Pancreas (tissue), 10 donors: ENCODE data around the gene ERAP2. TPM values are rescaled to one million over a fixed set of nuclear protein-coding genes. Genes with fewer than 3 reads are reported as not detected.
A peak's percentile ranks its signal among the peaks of the same experiment; 100 is the strongest.
"Not testable (repeated sequence)": the region's sequence is repeated elsewhere in the genome, so short reads cannot be mapped to it uniquely, and the experiment has no call there.

Experiments
- ATAC-seq, 4 donors: fragments of 200-7000 bp; cut with Tn5 transposase; one replicate each; pipeline versions ENCODE4 v1.8.0 to v1.9.1; 2020; ENCODE audit warnings: mild to moderate bottlenecking in 4 of 4, moderate library complexity in 4 of 4
- DNase-seq, 6 donors: peaks; one replicate each; pipeline ENCODE4 v3.0.0-alpha.2; 2020
- FAIRE-seq: peaks from 2 replicates; lab custom pipeline; 2012; peaks lifted over from hg19 to GRCh38; lab: Jason Lieb, UNC
- H3K27ac ChIP-seq, 4 donors: fragments of 200-600 bp; sonication (generic); 1 replicate in 3 of 4; 2 replicates in 1 of 4; pipeline versions ENCODE4 v1.5.0 to v1.8.0; 2020
- H3K27me3 ChIP-seq, 4 donors: fragments of 200-600 bp; one replicate each; pipeline ENCODE4 v1.8.0; 2021
- H3K36me3 ChIP-seq, 3 donors: fragments of 200-600 bp; sonication (generic) in 1 of 3; one replicate each; pipeline versions ENCODE4 v1.5.0 to v1.8.0; 2020 to 2021
- H3K4me1 ChIP-seq, 3 donors: fragments of 200-600 bp; one replicate each; pipeline ENCODE4 v1.8.0; 2021
- H3K4me3 ChIP-seq, 4 donors: fragments of 200-600 bp; sonication (generic) in 2 of 4; one replicate each; pipeline versions ENCODE4 v1.5.0 to v1.8.0; 2020 to 2021
- H3K9me3 ChIP-seq, 4 donors: fragments of 200-600 bp; one replicate each; pipeline ENCODE4 v1.8.0; 2021
- WGBS, 2 donors: extraction: QIAGEN DNeasy Blood & Tissue Kit; methylation state at CpG; one replicate each; pipeline ENCODE4 v1.1.7; 2013; 5-methylcytosine and 5-hydroxymethylcytosine counted together
- intact Hi-C, 3 donors: fragments of 100-400 bp; cut with DNase I; formaldehyde crosslinking; loops; one replicate each; pipeline versions ENCODE4 v1.11.1 to v1.14.2; 2022
- polyA plus RNA-seq, 2 donors: library from polyadenylated mRNA; stranded (reverse); fragments of 200-250 nt; gene quantifications; one replicate each; pipeline ENCODE4 v1.2.3, GENCODE V29; 2013
- total RNA-seq, 6 donors: library from RNA; stranded (reverse); fragmentation: NEBNext Ultra II Directional in 4 of 6; extraction: Animal tissue kit (Norgen Biotek cat#: 25700) in 4 of 6; gene quantifications; one replicate each; pipeline versions ENCODE4 v1.2.1 to v1.2.4, GENCODE V29; 2021 to 2023
- TF ChIP-seq, protein P1 (sequence below), 4 donors: fragments of 200-600 bp; sonication (generic) in 3 of 4; IDR thresholded peaks; one replicate each; pipeline versions ENCODE4 v1.5.0 to v1.8.0; 2021; ENCODE audit warnings: antibody characterized with exemption in 4 of 4
- donor health status: healthy with polysubstance abuse.
- donor health status: DM: no; HTN: no; CAD: no; lungs with moderate emphysema.
- donor health status: DM: no; HTN: no; CAD: no.
- donor health status: control.
- donor health status: control.
- donor health status: Bipolar disorder and iron deficiency.
- donor health status: DM: yes; HTN: yes; CAD: no.
- donor health status: DM: no; HTN: no; CAD: no.
- donor health status: DM: no; HTN: no; CAD: no.
- donor health status: DM: yes; HTN: yes; CAD: no.

Gene ERAP2
- total and polyA plus RNA-seq, 8 donors = 0.22 to 9.3 (median 1.4) TPM

DNA sequence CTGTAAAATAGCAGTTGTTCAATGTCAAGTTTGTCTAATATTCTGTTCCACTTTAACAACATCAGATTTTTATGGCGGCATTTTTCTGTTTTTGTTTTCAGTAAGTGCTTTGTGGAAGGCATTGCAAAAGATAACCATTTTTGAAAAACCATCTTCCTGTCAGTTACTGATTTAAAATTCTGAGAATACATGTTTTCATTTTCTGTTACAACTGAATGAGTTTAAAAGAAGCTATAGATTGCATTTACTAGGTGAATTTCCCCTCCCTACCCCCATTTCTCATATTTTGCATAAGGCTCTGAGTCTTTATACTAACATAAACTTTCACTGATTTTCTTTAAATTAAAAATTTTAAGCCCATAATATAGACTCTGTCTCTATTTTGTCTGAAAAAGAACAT, 4.6 kb upstream of the ERAP2 start:
- WGBS, 2 donors = 92 to 93% methylated on average over 1 of the region's 1 CpG
- no peak for DNase-seq
- intact Hi-C loops = loop anchor here in 1 of 3 donors (10.0 kb wide), 1 partner anchor 283 kb away; no protein-coding TSS in a partner anchor
- Histone ChIP-seq H3K36me3 (no peaks in the 10 kb centered on the region), H3K9me3 (no peaks in the 10 kb centered on the region), H3K27ac (no peak overlapping the region), H3K4me1 (no peaks in the 10 kb centered on the region), H3K4me3 (no peak overlapping the region), H3K27me3 (no peaks in the 10 kb centered on the region)
- TF ChIP-seq, protein P1, sequence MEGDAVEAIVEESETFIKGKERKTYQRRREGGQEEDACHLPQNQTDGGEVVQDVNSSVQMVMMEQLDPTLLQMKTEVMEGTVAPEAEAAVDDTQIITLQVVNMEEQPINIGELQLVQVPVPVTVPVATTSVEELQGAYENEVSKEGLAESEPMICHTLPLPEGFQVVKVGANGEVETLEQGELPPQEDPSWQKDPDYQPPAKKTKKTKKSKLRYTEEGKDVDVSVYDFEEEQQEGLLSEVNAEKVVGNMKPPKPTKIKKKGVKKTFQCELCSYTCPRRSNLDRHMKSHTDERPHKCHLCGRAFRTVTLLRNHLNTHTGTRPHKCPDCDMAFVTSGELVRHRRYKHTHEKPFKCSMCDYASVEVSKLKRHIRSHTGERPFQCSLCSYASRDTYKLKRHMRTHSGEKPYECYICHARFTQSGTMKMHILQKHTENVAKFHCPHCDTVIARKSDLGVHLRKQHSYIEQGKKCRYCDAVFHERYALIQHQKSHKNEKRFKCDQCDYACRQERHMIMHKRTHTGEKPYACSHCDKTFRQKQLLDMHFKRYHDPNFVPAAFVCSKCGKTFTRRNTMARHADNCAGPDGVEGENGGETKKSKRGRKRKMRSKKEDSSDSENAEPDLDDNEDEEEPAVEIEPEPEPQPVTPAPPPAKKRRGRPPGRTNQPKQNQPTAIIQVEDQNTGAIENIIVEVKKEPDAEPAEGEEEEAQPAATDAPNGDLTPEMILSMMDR (IDR thresholded peaks at IDR 0.05) = no peak
- no peak for FAIRE-seq
- no peak for ATAC-seq

DNA sequence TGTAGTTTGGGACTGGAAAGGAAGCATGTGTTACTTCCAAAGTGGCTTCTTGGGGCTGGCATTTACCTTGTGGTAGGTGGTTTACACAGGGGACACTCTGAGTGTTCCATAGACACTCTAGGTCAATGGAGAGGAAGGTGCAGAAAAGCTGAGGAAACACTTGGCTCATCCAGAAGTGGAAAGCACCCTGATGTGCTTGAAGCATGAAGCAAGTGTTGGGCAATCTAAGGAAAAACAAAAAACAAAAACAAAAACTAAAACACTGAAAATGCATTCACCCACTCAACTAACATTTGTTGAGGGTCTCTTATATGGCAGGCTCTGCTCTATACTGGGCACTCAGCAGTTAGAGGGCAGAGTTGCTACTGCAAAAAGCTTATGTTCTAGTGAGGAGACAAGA, 2.9 kb upstream of the ERAP2 start:
- no peak for DNase-seq
- Histone ChIP-seq H3K36me3 (no peaks in the 10 kb centered on the region), H3K9me3 (no peaks in the 10 kb centered on the region), H3K27me3 (no peaks in the 10 kb centered on the region), H3K27ac (no peak overlapping the region), H3K4me3 (no peak overlapping the region), H3K4me1 (peaks cover 0 to 5% (median 0%) of the 10 kb centered on the region in 3 donors)
- no peak for ATAC-seq
- FAIRE-seq = no peak
- TF ChIP-seq, protein P1 (IDR thresholded peaks at IDR 0.05) = no peak
- intact Hi-C loops = loop anchor here in 1 of 3 donors (10.0 kb wide), 1 partner anchor 281 kb away; no protein-coding TSS in a partner anchor

DNA sequence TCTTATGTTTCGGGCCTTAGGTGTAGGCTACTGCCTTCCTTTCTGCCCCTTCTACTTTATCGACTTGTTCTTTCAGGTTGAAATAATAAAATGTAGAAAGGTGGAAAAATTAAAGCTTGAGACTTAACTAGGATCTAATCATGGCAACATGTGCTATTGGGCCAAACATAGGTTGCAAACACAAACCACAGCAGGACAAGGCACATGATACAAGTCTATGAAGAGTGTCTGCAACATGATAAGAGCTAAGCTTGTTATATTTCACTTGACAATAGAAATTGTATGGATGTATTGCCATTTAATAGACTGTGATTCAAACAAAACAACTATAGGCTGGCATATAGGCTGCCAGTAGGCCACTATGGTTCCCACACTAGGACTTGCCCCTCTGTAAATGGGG, 1.7 kb upstream of the ERAP2 start:
- intact Hi-C loops = loop anchor here in 1 of 3 donors (10.0 kb wide), 1 partner anchor 280 kb away; no protein-coding TSS in a partner anchor
- Histone ChIP-seq H3K4me3 (no peak overlapping the region), H3K4me1 (peaks cover 0 to 5% (median 0%) of the 10 kb centered on the region in 3 donors), H3K9me3 (no peaks in the 10 kb centered on the region), H3K27me3 (no peaks in the 10 kb centered on the region), H3K36me3 (no peaks in the 10 kb centered on the region), H3K27ac (no peak overlapping the region)
- TF ChIP-seq, protein P1 (IDR thresholded peaks at IDR 0.05) = no peak
- WGBS, 2 donors = 91 to 97% methylated on average over 2 of the region's 2 CpGs
- ATAC-seq = no peak
- no peak for DNase-seq
- FAIRE-seq = no peak

DNA sequence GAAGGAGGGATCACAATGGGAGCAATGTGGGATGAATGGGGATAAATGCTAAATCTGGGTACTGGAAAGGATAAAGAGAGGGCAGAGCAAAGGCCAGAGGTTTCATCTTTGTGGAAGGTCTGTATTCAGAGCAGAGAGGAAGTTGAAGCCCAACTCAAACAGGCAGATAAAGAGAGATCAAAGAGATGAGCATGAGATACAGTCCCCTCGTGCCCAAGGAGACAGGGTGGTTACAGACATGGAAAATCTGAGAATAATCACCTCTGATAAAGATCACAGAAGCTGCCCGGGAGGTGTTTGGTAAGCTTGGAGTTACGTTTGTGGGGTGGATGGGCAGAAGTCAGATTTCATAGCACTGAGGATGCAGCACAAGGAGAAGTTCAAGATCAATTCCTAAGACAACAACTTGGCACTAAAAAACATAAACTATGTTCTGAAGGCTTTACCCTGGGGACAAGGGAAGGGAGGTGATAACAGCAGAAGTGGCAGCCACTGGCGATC, 459 bp upstream of the ERAP2 start:
- Histone ChIP-seq H3K36me3 (no peaks in the 10 kb centered on the region), H3K27me3 (no peaks in the 10 kb centered on the region), H3K4me1 (peaks cover 0 to 5% (median 0%) of the 10 kb centered on the region in 3 donors), H3K4me3 (peak overlapping the region; percentile 36 to 57 (median 50)), H3K9me3 (no peaks in the 10 kb centered on the region), H3K27ac (peak overlapping the region in 3 of 4 donors; percentile 46 to 60 (median 54))
- no peak for FAIRE-seq
- TF ChIP-seq, protein P1 (IDR thresholded peaks at IDR 0.05) = no peak
- WGBS, 2 donors = 0 to 2% methylated on average over 4 of the region's 4 CpGs
- DNase-seq = no peak
- intact Hi-C loops = loop anchor here in 1 of 3 donors (10.0 kb wide), 1 partner anchor 279 kb away; no protein-coding TSS in a partner anchor
- ATAC-seq = peak in 3 of 4 donors; percentile 34 to 45 (median 45)

DNA sequence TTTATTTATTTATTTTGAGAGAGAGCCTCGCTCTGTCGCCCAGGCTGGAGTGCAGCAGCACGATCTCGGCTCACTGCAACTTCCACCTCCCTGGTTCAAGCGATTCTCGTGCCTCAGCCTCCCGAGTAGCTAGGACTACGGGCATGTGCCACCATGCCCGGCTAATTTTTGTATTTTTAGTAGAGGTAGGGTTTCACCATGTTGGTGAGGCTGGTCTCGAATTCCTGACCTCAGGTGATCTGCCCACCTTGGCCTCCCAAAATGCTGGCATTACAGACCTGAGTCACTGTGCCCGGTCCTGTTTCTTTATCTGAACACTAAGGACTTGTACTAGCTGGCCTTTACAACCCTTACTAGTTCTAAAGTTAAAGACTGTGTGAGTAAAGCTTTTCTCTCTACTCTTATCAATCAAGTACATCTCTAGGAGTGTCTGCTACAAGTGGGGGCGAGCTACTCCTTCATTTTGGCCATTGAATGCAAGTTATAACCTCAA, 723 bp downstream of the ERAP2 start:
- ATAC-seq = peak; percentile 34 to 61 (median 46)
- H3K36me3 ChIP-seq, FAIRE-seq, H3K9me3 ChIP-seq, DNase-seq, H3K27me3 ChIP-seq, H3K4me1 ChIP-seq: not testable (repeated sequence)
- H3K4me3 ChIP-seq = peak overlapping the region; percentile 36 to 57 (median 50)
- intact Hi-C loops = loop anchor here in 1 of 3 donors (10.0 kb wide), 1 partner anchor 278 kb away; no protein-coding TSS in a partner anchor
- 22 to 37% methylated on average over 12 of the region's 12 CpGs for WGBS, 2 donors
- H3K27ac ChIP-seq = peak overlapping the region in 2 of 4 donors; percentile 54 to 60
